Neuronal stem cell (in vitro differentiated cells): ENCODE data around the gene TRMT44.

Experiments used
- DNase-seq: peaks from one replicate; pipeline ENCODE4 v3.0.0-alpha.2; 2013; ENCODE audit warnings: low spot score
- H2AFZ ChIP-seq: one replicate; pipeline ENCODE4 v1.6.1; 2013; ENCODE audit warnings: mild to moderate bottlenecking, low read length, inconsistent platforms
- H2AK5ac ChIP-seq: 2 replicates; pipeline ENCODE4 v1.6.1; 2013; ENCODE audit warnings: low read depth, mild to moderate bottlenecking, inconsistent platforms, low read length, moderate library complexity, mixed read lengths
- H2BK120ac ChIP-seq: 2 replicates; pipeline ENCODE4 v1.6.1; 2013; ENCODE audit warnings: low read depth, mild to moderate bottlenecking, inconsistent platforms, low read length, moderate library complexity, mixed read lengths
- H2BK12ac ChIP-seq: one replicate; pipeline ENCODE4 v1.6.1; 2013; ENCODE audit warnings: low read length, inconsistent platforms
- H2BK15ac ChIP-seq: 2 replicates; pipeline ENCODE4 v1.6.1; 2013; ENCODE audit warnings: mild to moderate bottlenecking, low read length, inconsistent platforms, mixed read lengths
- H2BK5ac ChIP-seq: one replicate; pipeline ENCODE4 v1.6.1; 2013; ENCODE audit warnings: inconsistent platforms, mild to moderate bottlenecking, low read length, moderate library complexity
- H3K14ac ChIP-seq: one replicate; pipeline ENCODE4 v1.6.1; 2013; ENCODE audit warnings: low read length, inconsistent platforms
- H3K18ac ChIP-seq: 2 replicates; pipeline ENCODE4 v1.6.1; 2013; ENCODE audit warnings: low read length, inconsistent platforms
- H3K23ac ChIP-seq: 2 replicates; pipeline ENCODE4 v1.6.1; 2013; ENCODE audit warnings: low read depth, mild to moderate bottlenecking, mixed read lengths, low read length, inconsistent platforms; ENCODE audit not compliant: poor library complexity
- H3K27ac ChIP-seq: replicated peaks from 3 replicates; pipeline ENCODE4 v1.5.1; 2013; ENCODE audit warnings: low read length, inconsistent platforms
- H3K27me3 ChIP-seq, 3 experiments: 2 replicates each; pipeline ENCODE4 v1.6.1; 2013; ENCODE audit warnings: low read length in 3 of 3, mild to moderate bottlenecking in 2 of 3, inconsistent platforms in 1 of 3, low read depth in 1 of 3, mixed read lengths in 1 of 3, moderate library complexity in 1 of 3; ENCODE audit not compliant: control insufficient read depth in 3 of 3, insufficient read depth in 3 of 3
- H3K36me3 ChIP-seq, 2 donors: replicated peaks in 1 of 2; 2 replicates each; pipeline ENCODE4 v1.6.1; 2013; ENCODE audit warnings: low read length in 2 of 2; ENCODE audit not compliant: control insufficient read depth in 2 of 2, insufficient read depth in 2 of 2
- H3K4ac ChIP-seq: 2 replicates; pipeline ENCODE4 v1.6.1; 2013; ENCODE audit warnings: inconsistent platforms, mild to moderate bottlenecking, low read length, moderate library complexity
- H3K4me1 ChIP-seq, 2 donors: 1 replicate in 1 of 2; 2 replicates in 1 of 2; pipeline ENCODE4 v1.6.1; 2013; ENCODE audit warnings: low read length in 2 of 2, low read depth in 1 of 2; ENCODE audit not compliant: control insufficient read depth in 2 of 2, insufficient read depth in 1 of 2
- H3K4me2 ChIP-seq: one replicate; pipeline ENCODE4 v1.6.1; 2013; ENCODE audit warnings: mild to moderate bottlenecking, low read length, inconsistent platforms; ENCODE audit not compliant: insufficient read depth, poor library complexity, severe bottlenecking
- H3K4me3 ChIP-seq, 2 donors: 2 replicates each; pipeline ENCODE4 v1.5.1; 2013; ENCODE audit warnings: low read length in 2 of 2, mild to moderate bottlenecking in 2 of 2, inconsistent platforms in 1 of 2, moderate library complexity in 1 of 2
- H3K79me1 ChIP-seq: one replicate; pipeline ENCODE4 v1.6.1; 2013; ENCODE audit warnings: low read depth, mild to moderate bottlenecking, inconsistent platforms, low read length, moderate library complexity
- H3K9ac ChIP-seq: one replicate; pipeline ENCODE4 v1.6.1; 2013; ENCODE audit warnings: mild to moderate bottlenecking, low read depth, low read length, inconsistent platforms; ENCODE audit not compliant: poor library complexity
- H3K9me3 ChIP-seq, 2 donors: replicated peaks in 1 of 2; 2 replicates each; pipeline versions ENCODE3 to v1.6.1; 2013; ENCODE audit warnings: low read length in 2 of 2, mild to moderate bottlenecking in 2 of 2, inconsistent platforms in 1 of 2, low read depth in 1 of 2, mixed read lengths in 1 of 2, moderate library complexity in 1 of 2; ENCODE audit not compliant: control insufficient read depth in 2 of 2, insufficient read depth in 1 of 2
- H4K8ac ChIP-seq: one replicate; pipeline ENCODE4 v1.6.1; 2013; ENCODE audit warnings: low read depth, mild to moderate bottlenecking, inconsistent platforms, low read length, moderate library complexity
- H4K91ac ChIP-seq: one replicate; pipeline ENCODE4 v1.6.1; 2013; ENCODE audit warnings: low read length, low read depth, mild to moderate bottlenecking, inconsistent platforms; ENCODE audit not compliant: poor library complexity
- WGBS, 2 donors: extraction: QIAGEN DNeasy Blood & Tissue Kit; methylation state at CpG; one replicate each; pipeline ENCODE4 v1.1.7; 2013; ENCODE audit warnings: missing lambda C conversion rate in 2 of 2, mixed read lengths in 1 of 2; ENCODE audit not compliant: insufficient read length in 2 of 2, insufficient replicate concordance in 1 of 2; ENCODE audit errors: extremely low coverage in 2 of 2; 5-methylcytosine and 5-hydroxymethylcytosine counted together

TRMT44 gene

GRCh38 chr4:8395504-8396296, 44.9 kb upstream of the TRMT44 start:
- Histone ChIP-seq H3K4ac (no peak overlapping the region), H4K91ac (peak overlapping the region; percentile 95), H3K18ac (peak overlapping the region; percentile 35), H3K9me3 (no peaks in the 10 kb centered on the region), H3K36me3 (peaks cover 4 to 6% of the 10 kb centered on the region in 2 donors), H3K23ac (peak overlapping the region; percentile 80), H2BK120ac (no peak overlapping the region), H2BK5ac (no peak overlapping the region), H3K27me3 (no peaks in the 10 kb centered on the region), H4K8ac (no peak overlapping the region), H3K27ac (no peak overlapping the region), H2BK15ac (peak overlapping the region; percentile 75), H2AK5ac (peak overlapping the region; percentile 91), H3K4me3 (no peak overlapping the region), H3K9ac (peak overlapping the region; percentile 10), H2BK12ac (no peak overlapping the region), H3K79me1 (peaks cover 2% of the 10 kb centered on the region), H3K14ac (peak overlapping the region; percentile 49), H2AFZ (no peak overlapping the region), H3K4me1 (peaks cover 19 to 22% of the 10 kb centered on the region in 2 donors), H3K4me2 (no peak overlapping the region)
- no peak for DNase-seq
- no CpG with 5 or more reads among the region's 12 CpGs for WGBS, 2 donors

GRCh38 chr4:8396762-8397406, 43.7 kb upstream of the TRMT44 start:
- Histone ChIP-seq H3K4me3 (no peak overlapping the region), H4K91ac (no peak overlapping the region), H3K9me3 (no peaks in the 10 kb centered on the region), H3K9ac (no peak overlapping the region), H3K27me3 (no peaks in the 10 kb centered on the region), H2BK120ac (no peak overlapping the region), H3K23ac (peak overlapping the region; percentile 30), H3K36me3 (peaks cover 1 to 5% of the 10 kb centered on the region in 2 donors), H3K4ac (no peak overlapping the region), H3K18ac (peak overlapping the region; percentile 77), H3K27ac (no peak overlapping the region), H3K14ac (no peak overlapping the region), H2BK12ac (no peak overlapping the region), H2AFZ (no peak overlapping the region), H2BK5ac (peak overlapping the region; percentile 58), H2BK15ac (peak overlapping the region; percentile 11), H3K79me1 (peaks cover 2% of the 10 kb centered on the region), H4K8ac (no peak overlapping the region), H3K4me2 (no peak overlapping the region), H3K4me1 (peaks cover 19 to 22% of the 10 kb centered on the region in 2 donors), H2AK5ac (no peak overlapping the region)
- no peak for DNase-seq
- WGBS, 2 donors, result no CpG with 5 or more reads among the region's 27 CpGs

GRCh38 chr4:8398347-8398746, 42.2 kb upstream of the TRMT44 start:
- Histone ChIP-seq H3K4ac (no peak overlapping the region), H2BK120ac (no peak overlapping the region), H3K23ac (no peak overlapping the region), H2AK5ac (no peak overlapping the region), H2BK15ac (no peak overlapping the region), H3K36me3 (peaks cover 1 to 3% of the 10 kb centered on the region in 2 donors), H4K8ac (no peak overlapping the region), H4K91ac (no peak overlapping the region), H3K14ac (no peak overlapping the region), H3K4me3 (no peak overlapping the region), H3K9me3 (no peaks in the 10 kb centered on the region), H2BK12ac (no peak overlapping the region), H3K4me2 (no peak overlapping the region), H3K27me3 (no peaks in the 10 kb centered on the region), H3K79me1 (peaks cover 2% of the 10 kb centered on the region), H3K27ac (no peak overlapping the region), H3K4me1 (peaks cover 15 to 21% of the 10 kb centered on the region in 2 donors), H2AFZ (no peak overlapping the region), H2BK5ac (no peak overlapping the region), H3K9ac (no peak overlapping the region), H3K18ac (no peak overlapping the region)
- DNase-seq, result no peak
- WGBS, 2 donors, result no CpG with 5 or more reads among the region's 9 CpGs

- no peak for DNase-seq
- no CpG with 5 or more reads among the region's 15 CpGs for WGBS, 2 donors
These were observed 41.3 kb upstream of the TRMT44 start for GRCh38 chr4:8399298-8399697.

More at GRCh38 chr4:8399298-8399697, 41.3 kb upstream of the TRMT44 start:
- Histone ChIP-seq H3K4me3 (peak overlapping the region in 1 of 2 donors; percentile 16), H3K23ac (peak overlapping the region; percentile 23), H3K18ac (peak overlapping the region; percentile 80), H2BK5ac (no peak overlapping the region), H3K36me3 (peaks cover 1 to 3% of the 10 kb centered on the region in 2 donors), H2BK15ac (peak overlapping the region; percentile 84), H2BK12ac (peak overlapping the region; percentile 82), H3K27me3 (no peaks in the 10 kb centered on the region), H3K4me2 (no peak overlapping the region), H2AFZ (no peak overlapping the region), H4K8ac (no peak overlapping the region), H3K4me1 (peaks cover 9 to 12% of the 10 kb centered on the region in 2 donors), H3K27ac (no peak overlapping the region), H2AK5ac (peak overlapping the region; percentile 61), H3K79me1 (peaks cover 2% of the 10 kb centered on the region), H3K9me3 (no peaks in the 10 kb centered on the region), H3K9ac (no peak overlapping the region), H3K14ac (no peak overlapping the region), H2BK120ac (no peak overlapping the region), H4K91ac (no peak overlapping the region), H3K4ac (no peak overlapping the region)
